HCEC 1CT (cell line): ENCODE data around the gene DNTT.
A peak's percentile ranks its signal among the peaks of the same experiment; 100 is the strongest.

Source experiments
- DNase-seq: peaks from one replicate; pipeline ENCODE4 v3.0.0-alpha.2; 2017

DNTT gene

DNA sequence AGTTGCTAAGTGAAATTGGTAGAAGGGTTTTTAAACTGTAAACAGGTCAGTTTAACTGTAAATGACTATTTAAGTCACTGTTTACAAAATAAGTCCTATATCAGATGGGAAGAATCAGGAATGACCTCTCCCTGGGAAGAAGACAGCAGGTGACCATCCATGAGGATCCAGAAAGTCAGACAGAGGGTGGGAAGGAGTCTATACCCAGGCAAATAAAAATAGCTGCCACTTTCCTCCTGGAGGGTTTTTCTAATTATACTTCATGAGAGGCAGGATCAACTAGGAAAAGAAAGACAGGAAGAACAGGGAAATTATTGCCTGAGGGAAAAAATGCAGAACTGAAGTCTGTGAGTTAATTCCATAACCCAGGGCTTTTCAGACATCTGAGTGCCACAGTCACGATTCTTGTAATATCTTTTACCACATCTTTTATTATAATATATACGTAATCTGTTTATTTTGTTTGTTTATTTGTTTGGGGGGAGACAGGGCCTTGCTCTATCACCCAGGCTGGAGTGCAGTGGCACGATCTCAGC, 7.0 kb downstream of the DNTT start:
- no peak for DNase-seq

DNA sequence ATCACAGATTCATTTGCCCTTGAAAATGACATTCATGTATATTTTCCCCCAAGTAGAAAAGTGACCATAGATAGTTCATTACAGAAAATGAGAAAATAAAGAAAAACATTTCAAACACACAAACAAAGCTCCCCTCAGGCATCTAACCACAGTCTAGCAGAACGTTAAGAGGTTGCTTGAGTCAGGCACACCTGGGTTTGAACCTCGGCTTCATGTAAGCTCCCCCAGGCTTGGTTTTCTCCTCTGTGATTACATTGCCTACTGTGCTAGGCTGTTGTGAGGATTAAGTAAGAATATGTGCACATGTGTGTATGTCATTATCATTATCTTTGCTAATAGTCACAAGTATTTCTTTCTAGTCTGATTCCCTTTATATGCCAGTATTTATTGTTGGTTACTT, 9.1 kb downstream of the DNTT start:
- DNase-seq = no peak

DNA sequence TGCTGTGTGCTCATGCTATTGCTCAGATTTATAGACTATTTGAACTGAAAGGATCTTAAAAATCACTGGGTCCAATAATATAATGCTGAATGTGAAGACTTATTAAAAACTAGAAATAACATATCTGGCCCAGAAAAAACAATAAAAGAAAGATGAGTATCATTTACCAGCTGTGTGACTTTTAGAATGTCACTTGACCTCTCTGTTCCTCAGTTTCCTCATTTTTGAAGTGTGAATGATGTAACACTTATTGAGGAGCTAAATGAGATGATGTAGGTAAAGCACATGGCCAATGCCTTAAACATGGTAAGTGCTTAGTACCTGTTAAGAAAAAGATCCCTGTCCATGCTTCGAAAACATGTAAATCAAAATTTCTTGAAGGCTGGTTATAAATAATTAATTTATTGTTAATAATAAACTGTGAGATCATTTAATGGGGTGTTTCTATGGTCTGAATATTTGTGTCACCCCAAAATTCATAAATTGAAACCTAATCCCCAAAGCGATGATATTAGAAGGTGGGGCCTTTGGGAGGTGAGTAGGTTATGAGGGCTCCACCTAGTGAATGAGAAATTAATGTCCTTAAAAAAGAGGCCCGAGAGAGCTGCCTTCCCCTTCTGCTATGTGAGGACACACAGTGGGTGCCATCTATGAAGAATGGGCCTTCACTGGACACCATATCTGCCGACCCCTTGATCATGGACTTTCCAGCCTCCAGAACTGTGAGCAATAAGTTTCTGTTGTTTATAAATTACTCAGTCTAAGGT, 13.0 kb downstream of the DNTT start:
- DNase-seq = no peak

DNA sequence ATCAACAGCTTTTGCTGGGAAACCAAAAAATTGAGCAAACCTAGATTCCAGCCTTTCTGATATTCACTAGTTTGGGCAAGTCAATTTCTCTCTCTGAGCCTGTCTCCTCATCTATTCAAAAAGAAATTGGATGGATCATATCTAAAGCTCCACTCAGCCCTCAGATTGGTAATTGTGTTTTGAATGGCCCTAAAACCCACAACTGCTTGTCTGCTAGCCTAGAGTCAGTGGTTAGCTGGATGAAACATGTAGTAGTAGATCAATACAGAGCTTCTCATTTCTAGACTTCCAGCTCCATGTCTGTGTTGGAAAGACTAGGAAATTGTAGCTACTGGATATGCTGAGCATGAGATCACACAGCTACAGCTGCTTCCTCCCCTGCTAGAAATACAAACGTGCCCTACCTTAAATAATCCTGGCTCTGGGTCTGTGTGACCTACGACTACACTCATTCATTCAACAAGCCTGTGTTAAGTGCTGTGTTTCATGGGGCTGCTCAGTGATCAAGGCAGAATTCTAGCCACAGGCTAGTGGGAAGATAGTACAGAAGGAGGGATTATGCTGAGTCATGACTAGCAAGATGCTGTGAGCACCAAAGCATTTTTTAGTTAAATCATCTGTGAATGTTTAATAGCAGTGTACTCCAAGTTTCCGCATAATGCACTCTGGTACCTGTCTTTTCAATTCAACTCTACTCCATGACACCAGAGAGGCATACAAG, 15.7 kb downstream of the DNTT start:
- DNase-seq = no peak

DNA sequence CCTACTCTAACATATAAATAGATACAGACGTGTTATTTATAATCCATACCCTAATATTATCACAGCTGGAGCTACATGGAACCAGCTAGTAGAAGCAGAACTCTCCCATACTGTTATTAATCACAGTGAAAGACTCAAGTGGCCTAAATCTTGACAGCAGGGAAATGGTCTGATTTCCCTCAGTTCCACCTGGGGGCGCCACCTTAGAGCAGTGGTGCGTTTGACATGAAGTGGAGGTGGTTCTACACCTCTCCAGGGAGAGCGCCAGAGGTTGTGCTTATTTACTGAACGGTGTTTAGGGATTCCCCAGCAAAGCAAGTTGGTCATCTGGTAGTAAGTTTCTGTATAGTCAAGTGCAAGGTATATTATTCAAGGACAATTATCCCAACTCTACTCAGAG, 17.6 kb downstream of the DNTT start:
- no peak for DNase-seq

DNA sequence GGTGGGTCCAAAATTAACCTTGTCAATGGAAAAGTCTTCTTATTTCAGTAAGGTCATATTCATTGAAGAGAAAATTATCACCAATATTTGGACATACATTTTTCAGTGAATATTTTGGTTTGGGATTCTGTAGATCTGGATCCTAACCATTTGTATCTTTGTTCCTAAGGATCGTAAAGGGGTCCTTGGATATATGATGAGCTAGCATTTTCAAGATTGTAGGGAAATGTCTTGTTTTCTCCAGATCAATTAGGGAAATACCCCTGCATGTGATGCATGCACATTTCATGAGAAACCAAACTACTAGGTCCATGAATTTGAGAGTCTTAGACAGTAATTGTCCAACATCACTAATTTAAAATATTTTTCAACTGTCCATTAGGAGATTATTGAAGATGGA, 18.0 kb downstream of the DNTT start:
- DNase-seq = no peak

DNA sequence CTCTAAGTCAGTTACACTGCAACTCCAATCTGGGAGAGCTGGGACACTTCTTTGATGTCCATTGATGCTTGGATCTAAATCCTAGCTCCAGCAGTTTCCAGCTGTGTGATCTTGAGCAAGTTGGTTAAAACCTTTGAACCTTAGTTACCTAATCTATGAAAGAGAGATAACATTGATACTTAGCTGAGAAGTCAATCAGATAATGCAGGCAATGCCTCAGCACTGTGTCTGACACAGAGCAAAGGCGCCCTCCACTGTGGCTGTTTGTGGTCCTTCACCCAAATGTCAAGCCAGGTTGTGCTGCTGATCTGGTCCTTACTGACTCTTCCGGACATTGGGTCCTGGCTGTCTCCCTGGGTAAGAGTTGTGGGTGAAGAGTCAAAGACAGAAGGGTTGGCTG, 20.2 kb downstream of the DNTT start:
- DNase-seq = no peak

DNA sequence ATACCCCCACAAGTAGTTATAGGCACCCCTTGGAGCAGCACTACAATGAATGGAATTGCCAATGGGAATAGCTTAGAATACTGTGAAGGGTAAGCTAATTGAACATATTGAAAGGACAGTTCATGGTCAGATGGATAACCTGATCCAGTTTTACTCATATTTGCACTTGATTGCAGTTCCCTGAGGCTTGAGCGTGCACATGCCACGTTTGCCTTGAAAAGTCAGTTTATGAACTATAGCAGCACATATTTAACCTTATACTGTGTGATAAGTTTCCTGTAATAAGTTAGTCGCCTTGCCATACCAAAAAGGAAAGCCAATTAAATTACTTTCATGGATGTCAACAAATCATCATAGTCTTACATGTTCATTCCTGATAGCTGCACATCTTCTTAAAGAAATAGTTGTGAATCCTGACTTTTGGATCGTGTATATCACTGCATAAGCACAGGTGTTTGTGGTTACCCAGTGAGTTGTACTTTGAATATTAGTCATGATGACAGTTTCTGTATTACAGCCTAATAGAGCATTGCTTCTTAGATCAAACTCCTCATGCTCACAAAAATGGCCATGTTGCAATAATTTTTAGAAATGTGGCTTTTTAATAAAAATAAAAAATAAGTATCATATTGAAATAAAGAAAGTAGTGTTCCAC, 21.6 kb downstream of the DNTT start:
- no peak for DNase-seq

DNA sequence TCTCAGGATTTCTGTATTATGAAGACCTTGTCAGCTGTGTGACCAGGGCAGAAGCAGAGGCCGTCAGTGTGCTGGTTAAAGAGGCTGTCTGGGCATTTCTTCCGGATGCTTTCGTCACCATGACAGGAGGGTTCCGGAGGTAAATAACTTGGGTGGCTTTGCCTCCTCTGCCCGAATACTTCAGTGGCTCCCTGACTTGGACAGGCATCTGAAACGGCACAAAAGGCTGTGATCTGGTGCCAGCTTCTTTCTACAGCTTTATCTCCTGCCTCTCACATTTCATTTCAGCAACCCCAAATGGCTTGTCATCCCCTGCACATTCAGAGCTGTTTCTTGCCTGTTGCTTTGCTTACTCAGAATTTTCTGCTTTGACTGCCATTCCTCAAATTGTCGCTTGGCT, 23.2 kb downstream of the DNTT start:
- no peak for DNase-seq

DNA sequence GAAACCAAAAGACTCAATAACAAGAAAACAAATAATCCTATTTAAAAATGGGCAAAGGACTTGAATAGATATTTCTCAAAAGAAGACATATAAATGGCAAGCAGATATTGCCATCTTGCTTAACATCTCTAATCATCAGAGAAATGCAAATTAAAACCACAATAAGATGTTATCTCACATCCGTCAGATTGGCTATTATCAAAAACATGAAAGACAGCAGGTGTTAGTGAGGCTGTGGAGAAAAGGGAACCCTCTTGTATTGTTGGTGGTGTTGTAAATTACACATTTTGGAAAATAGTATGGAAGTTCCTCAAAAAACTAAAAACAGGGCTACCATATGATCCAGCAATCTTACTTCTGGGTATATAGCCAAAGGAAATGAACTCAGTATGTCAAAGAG, 28.9 kb downstream of the DNTT start:
- no peak for DNase-seq

DNA sequence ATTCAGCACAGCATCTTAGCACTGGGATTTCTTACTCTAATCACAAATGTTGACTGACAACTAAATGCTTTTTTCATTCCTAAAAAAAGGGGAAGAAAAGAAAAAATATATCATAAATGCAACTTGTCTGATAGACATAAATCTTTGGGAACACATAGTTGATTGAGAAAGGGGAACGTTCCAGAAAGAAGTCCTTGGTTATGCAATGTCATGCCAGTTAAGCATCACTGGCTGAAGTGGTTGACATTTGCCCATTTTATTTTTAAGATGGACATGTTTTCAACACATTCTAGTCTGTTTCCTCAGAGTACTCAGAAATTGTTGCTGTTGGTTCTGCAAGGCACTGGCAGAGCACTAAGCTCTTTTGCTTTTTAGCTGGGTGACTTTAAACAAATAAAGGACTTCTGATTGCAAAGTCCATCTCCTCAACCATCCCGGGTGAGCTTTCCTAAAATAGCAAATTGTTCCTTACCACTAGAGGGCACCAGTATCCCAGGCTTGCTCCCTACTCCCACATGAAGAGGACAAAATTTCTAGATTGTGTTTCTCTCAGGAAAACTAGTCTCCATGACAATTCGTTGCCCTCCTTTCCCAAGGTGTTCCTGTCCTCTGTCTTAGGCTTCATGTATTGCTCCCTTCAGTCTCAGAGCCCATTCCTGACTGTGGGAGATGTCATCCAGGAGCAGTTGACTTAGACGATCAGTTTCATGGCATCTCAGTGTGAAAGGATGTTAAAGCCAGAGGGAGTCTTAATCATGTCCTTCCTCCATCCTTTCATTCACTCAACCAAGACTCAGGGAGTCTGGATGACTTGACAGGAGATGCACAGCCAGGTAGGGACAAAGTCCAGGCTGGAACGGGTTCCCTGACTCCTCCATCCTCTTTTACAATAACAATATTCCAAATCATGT, 30.6 kb downstream of the DNTT start:
- peak; percentile 6 for DNase-seq

DNA sequence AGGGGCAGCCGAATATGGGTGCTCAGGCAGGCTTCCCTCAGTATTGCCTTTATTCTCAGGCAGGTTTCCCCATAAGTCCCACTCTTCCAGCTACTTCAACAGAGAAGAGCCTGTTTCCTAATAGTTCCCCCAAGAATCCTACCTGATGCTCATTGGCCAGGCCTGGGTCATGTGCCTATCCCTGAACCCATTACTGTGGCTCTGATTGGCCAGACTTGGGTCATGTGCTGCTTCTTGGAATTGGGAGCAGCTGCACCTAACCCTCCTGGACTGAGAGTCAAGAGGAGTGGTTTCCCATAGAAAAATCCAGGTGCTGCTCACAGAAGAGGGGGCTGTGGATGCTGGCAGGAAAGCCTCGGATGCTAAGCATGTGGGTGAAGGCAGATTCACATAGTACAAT, 32.9 kb downstream of the DNTT start:
- no peak for DNase-seq

DNA sequence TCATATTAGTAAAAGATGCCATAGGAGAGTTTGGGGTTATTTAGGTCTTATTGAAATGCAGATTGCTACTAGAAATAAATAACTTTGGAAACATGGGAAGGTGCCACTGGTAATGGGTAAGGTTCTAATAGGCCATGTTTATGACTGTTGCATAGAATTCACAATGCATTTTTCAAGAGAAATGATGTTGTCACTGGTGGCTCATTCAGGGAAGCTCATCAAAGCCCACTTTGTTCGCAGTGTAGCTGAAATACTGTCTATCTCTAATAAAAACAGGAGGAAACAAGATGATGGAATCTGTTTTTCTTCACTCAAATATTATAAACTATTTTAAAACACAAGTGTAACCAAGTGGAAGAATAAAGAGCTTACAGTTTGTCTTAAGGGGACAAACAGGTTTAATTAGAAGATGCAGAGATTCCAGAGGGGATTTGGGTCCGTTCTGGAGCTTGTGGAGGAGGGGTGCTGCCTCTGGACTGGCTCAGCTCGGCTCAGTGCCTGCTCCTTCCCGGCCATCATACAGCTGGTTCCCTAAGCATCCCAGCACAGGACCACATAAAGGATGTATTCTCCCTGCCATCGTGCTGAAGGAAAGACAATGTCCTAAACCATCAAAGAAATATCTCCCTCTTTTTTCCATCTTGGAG, 34.2 kb downstream of the DNTT start:
- DNase-seq = no peak

DNA sequence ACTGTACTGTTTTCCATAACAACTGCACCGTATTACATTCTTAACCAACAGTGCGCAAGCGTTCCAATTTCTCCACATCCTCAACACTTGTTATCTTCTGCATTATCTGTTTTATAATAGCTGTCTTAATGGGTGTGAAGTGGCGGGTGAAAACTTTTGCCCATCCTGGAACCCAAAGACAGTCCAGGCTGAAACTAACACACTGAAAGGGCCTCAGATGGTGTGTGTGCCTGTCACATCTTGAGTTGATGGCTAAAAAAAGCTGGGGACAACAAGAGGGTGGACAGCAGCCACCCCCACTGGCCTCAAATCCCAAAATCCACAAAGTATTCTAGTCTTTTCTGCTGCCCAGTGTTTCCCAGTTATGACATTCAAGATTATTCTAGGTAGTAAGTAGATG, 35.1 kb downstream of the DNTT start:
- DNase-seq = no peak

DNA sequence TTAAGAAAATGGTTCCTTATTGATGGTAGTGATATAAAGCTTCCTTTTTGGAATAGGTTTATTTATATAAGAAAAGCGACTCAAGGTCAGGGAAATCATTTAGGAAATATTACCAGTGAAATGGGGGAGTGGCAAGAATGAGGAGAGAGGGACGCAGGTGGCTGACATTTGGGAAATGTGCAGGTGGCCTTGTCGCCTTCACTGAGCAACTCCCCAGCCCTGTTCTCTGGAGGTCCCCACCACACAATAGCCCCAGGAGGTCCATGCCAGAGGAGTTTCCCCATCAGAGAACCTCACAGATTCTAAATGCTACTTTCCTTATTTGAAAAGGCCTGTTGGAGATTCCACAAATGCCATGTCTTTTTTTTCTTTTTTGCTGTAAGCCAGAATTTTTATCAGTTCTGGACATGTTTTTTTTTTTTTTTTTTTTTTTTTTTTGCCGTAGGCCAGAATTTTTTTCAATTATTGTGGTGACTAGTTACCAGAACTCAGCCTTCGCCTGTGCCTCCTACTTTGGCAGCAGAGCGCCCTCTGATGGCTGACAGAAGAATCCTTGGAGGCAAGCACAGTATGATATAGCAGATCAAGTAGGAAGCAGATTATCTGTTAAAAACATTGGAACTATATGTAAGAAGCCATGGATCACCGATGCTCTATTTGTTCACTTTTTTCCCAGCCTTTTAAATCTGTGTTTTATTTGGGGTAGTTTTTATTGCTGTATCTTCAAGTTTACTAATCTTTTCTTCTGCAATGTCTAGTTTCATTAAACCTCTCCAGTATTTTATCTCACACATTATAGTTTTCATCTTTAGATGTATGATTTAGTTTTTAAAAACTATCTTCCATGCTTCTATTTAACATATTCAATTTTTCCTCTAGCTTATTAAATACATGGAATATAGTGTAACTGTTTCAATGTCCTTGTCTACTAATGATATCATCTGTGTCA, 36.0 kb downstream of the DNTT start:
- DNase-seq = peak; percentile 58

DNA sequence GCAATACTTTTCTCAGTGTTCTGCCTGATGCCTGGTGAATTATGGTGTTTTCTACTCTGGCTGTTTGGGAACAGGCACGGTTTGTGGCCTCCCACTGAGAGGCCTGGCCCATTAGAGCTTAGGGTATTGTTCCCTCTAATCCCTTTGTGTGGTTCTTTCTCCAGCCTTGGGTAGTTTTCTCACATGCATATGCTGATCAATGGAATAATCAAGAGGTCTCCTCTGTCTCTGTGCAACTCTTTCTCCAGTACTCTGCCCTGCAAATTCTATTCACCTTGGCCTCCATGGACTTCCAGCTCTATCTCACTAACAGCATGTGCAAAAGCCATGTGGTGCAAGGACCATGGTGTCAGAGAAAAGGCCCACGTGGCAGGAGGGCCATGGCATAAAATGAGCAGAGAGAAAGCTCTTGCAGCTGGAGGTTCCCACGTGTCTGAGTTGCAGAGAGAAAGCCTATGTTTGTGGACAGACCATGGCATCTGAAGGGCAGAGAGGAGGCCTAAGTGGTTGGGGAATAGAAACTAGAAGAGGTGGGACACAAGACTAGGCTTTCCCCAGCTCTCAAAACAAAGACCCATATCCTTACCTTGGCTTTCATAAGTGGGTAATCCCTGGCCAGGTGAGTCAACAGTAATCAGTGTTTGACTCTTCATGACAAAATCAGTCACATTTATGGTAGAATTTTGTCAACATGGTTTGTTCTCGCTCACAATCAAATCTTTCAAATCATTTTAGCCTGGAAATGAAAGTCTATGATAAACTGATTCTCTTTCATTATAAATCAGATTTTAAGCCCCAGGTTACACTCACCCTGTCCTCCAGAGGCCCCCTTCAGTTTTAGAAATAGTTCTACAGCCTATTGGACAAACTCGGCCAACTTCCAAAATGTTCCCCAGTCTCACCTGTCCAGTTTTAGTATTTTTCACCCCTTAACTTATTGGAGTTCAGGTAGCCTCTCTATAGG, 37.3 kb downstream of the DNTT start:
- DNase-seq = no peak

DNA sequence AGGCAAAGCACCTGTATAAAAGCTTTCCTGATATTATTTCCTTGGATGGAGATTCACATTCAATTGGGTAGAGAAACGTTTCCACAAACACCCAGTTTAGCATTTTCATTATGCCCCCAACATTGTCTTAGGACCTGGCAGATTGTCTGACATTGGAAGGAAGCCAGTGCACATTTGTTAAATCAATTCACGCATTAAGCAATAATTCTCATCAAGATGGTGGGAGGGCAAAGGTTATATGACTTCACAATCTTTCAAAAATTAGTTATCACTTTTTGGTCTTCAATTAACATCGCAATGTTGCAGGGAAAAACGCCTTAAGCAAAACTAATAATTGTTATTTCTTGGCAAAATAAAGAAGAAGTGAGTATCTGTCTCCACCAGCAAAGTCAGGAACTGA, 38.2 kb downstream of the DNTT start:
- DNase-seq = no peak

DNA sequence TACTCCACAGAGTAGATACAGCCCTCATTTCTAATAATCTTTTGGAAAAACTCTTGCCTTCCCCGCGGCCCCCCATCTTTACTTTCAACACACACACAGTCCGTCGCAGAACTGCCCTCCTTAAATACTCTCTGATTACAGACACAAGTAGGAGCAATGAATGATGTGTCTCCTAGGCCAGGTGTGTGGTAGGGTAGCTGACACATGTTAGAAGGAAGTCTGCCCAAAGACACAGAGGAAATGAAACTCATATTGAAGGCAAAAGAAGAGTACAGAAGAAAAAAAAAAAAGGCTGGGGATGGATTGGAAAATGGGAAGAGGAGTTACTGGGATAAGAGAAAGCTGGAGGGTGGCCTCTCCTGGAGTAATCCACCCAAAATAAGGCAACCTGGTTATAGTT, 39.9 kb downstream of the DNTT start:
- DNase-seq = no peak

DNA sequence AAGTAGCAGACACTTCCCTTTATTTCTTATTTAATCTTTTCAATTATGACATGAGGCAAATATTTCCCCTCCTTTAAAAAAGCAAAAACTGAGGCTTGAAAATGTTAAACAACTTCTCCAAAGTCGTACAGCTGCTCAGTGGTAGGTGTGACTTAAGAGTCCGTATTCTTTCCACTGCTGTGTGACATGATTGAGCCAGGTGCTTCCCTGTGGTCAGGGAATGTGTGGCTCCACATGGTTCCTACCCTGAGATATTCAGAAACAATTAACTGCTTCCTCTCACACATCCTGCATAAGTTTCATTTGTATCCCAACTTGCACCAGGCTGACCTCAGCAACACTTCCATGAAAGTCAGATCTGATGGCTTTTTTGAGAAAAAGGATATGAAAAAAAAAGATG, 41.0 kb downstream of the DNTT start:
- DNase-seq = no peak

DNA sequence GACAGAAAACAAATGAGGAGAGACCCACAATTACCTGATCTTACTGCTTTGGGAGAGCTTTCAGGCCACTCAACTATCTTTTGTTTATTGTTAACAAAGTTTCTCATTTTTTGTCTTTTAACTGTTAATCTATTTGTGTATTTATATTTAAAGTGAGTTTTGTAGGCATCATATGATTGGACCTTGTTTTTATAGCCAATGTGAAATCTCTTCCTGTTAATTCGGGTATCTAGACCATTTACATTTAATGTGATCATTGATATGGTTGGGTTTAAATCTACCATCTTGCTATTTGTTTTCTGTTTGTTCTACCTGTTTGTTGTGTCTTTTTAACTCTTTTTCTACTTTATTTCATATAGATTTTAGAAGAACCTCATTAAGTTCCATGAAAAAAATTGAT, 42.1 kb downstream of the DNTT start:
- DNase-seq = no peak
